B cell (primary cell): Measurements from ENCODE around the gene NKX1-1. TPM values are rescaled to one million over a fixed set of nuclear protein-coding genes. Genes with fewer than 3 reads are reported as not detected.

Source experiments
- ATAC-seq: fragments of 200-7000 bp; cut with Tn5 transposase; one replicate; pipeline ENCODE4 v1.10.0; 2021; ENCODE audit warnings: low read depth, mild to moderate bottlenecking, moderate number of reproducible peaks, moderate library complexity
- CTCF ChIA-PET: fragments of 350-600 bp; sonication (Branson Sonifier 250); formaldehyde crosslinking; loops from one replicate; lab custom pipeline; 2021; ENCODE audit warnings: antibody characterized with exemption, inconsistent platforms; lab: Charles Lee
- POLR2A ChIA-PET: fragments of 350-600 bp; sonication (Branson Sonifier 250); formaldehyde crosslinking; loops from one replicate; lab custom pipeline; 2021; ENCODE audit warnings: antibody characterized with exemption; lab: Charles Lee
- DNase-seq: peaks from one replicate; pipeline ENCODE4 v3.0.0; 2013
- H2AFZ ChIP-seq: 2 replicates; pipeline ENCODE4 v1.6.1; 2012; ENCODE audit warnings: mild to moderate bottlenecking, low read depth, low read length; ENCODE audit not compliant: insufficient read depth, poor library complexity, severe bottlenecking
- H3K27ac ChIP-seq, 2 donors: 1 replicate in 1 of 2; 2 replicates in 1 of 2; pipeline ENCODE4 v1.5.1; 2012 to 2013; ENCODE audit warnings: low read length in 2 of 2, mild to moderate bottlenecking in 2 of 2, moderate library complexity in 1 of 2
- H3K27me3 ChIP-seq, 4 experiments: fragments of 200-600 bp in 1 of 4; sonication (generic) in 1 of 4; replicated peaks in 1 of 4; 1 replicate in 2 of 4; 2 replicates in 2 of 4; pipeline versions ENCODE4 v1.6.1 to v1.7.0; 2013 to 2016; ENCODE audit warnings: low read length in 3 of 4, mild to moderate bottlenecking in 2 of 4, mixed read lengths in 1 of 4, moderate library complexity in 1 of 4; ENCODE audit not compliant: insufficient read depth in 4 of 4, control insufficient read depth in 3 of 4; ENCODE audit errors: control extremely low read depth in 1 of 4
- H3K36me3 ChIP-seq, 2 experiments: replicated peaks in 1 of 2; 1 replicate in 1 of 2; 2 replicates in 1 of 2; pipeline versions ENCODE4 v1.6.1 to v1.7.1; 2013; ENCODE audit warnings: low read length in 1 of 2; ENCODE audit not compliant: insufficient read depth in 2 of 2, control insufficient read depth in 1 of 2; ENCODE audit errors: control extremely low read depth in 1 of 2, extremely low read depth in 1 of 2
- H3K4me1 ChIP-seq, 2 donors: fragments of 200-600 bp in 1 of 2; sonication (generic) in 1 of 2; 1 replicate in 1 of 2; 2 replicates in 1 of 2; pipeline versions ENCODE4 v1.5.1 to v1.6.1; 2013 to 2017; ENCODE audit warnings: low read length in 2 of 2; ENCODE audit not compliant: control insufficient read depth in 2 of 2, insufficient read depth in 2 of 2
- H3K4me2 ChIP-seq: replicated peaks from 2 replicates; pipeline ENCODE3; 2012; ENCODE audit warnings: mild to moderate bottlenecking, low read depth, low read length; ENCODE audit not compliant: poor library complexity, severe bottlenecking
- H3K4me3 ChIP-seq, 5 experiments: fragments of 200-600 bp in 1 of 5; sonication (generic) in 1 of 5; 1 replicate in 3 of 5; 2 replicates in 2 of 5; pipeline versions ENCODE4 v1.5.1 to v1.7.0; 2011 to 2016; ENCODE audit warnings: low read length in 4 of 5, mild to moderate bottlenecking in 4 of 5, low read depth in 2 of 5, control low read depth in 1 of 5, moderate library complexity in 1 of 5; ENCODE audit not compliant: insufficient read depth in 1 of 5; ENCODE audit errors: control extremely low read depth in 1 of 5, extremely low read depth in 1 of 5
- H3K79me2 ChIP-seq: fragments of 200-600 bp; sonication (generic); one replicate; pipeline ENCODE4 v1.6.0; 2016; ENCODE audit warnings: low read length; ENCODE audit not compliant: control insufficient read depth, insufficient read depth
- H3K9ac ChIP-seq: fragments of 200-600 bp; sonication (generic); 2 replicates; pipeline ENCODE4 v1.6.1; 2017; ENCODE audit warnings: mild to moderate bottlenecking, low read length, moderate library complexity
- H3K9me3 ChIP-seq, 3 donors: one replicate each; pipeline versions ENCODE4 v1.6.1 to v1.7.1; 2013; ENCODE audit warnings: low read length in 2 of 3; ENCODE audit not compliant: control insufficient read depth in 2 of 3, insufficient read depth in 1 of 3; ENCODE audit errors: control extremely low read depth in 1 of 3
- H4K20me1 ChIP-seq: 2 replicates; pipeline ENCODE4 v1.6.0; 2012; ENCODE audit warnings: mild to moderate bottlenecking, low read length; ENCODE audit not compliant: insufficient read depth, control insufficient read depth, poor library complexity, severe bottlenecking
- H3K27ac Mint-ChIP-seq: one replicate; pipeline ENCODE4 v1.8.0; 2021; ENCODE audit warnings: mixed read lengths
- H3K27me3 Mint-ChIP-seq: one replicate; pipeline ENCODE4 v1.8.0; 2021; ENCODE audit warnings: mixed read lengths
- H3K4me1 Mint-ChIP-seq: one replicate; pipeline ENCODE4 v1.8.0; 2021; ENCODE audit warnings: mixed read lengths
- H3K4me3 Mint-ChIP-seq: one replicate; pipeline ENCODE4 v1.8.0; 2021; ENCODE audit warnings: mixed read lengths
- H3K9me3 Mint-ChIP-seq: one replicate; pipeline ENCODE4 v1.8.0; 2022; ENCODE audit warnings: mixed read lengths; ENCODE audit not compliant: insufficient read depth
- CTCF ChIP-seq: fragments of 200-600 bp; IDR thresholded peaks from one replicate; pipeline ENCODE4 v1.8.0; 2022; ENCODE audit warnings: antibody characterized with exemption, mild to moderate bottlenecking
- EZH2 ChIP-seq: IDR thresholded peaks from 2 replicates; pipeline ENCODE4 v1.6.1; 2012; ENCODE audit warnings: borderline replicate concordance, low read depth, mild to moderate bottlenecking, moderate library complexity, low read length; ENCODE audit not compliant: insufficient read depth, poor library complexity, severe bottlenecking
- WGBS: methylation state at CpG from one replicate; pipeline ENCODE4 v1.1.5; 2013; ENCODE audit warnings: missing lambda C conversion rate; ENCODE audit not compliant: insufficient coverage; 5-methylcytosine and 5-hydroxymethylcytosine counted together
- intact Hi-C: fragments of 100-400 bp; cut with micrococcal nuclease; formaldehyde crosslinking; loops from one replicate; pipeline ENCODE4 v1.10.0; 2022
- polyA plus RNA-seq: library from polyadenylated mRNA; depleted of rRNA; stranded (reverse); fragments of >200 nt; gene quantifications from 2 replicates; pipeline ENCODE4 v1.2.3, GENCODE V29; 2012
- total RNA-seq, 2 donors: library from RNA; stranded (reverse); fragments of 120-200 nt in 1 of 2; gene quantifications; 1 replicate in 1 of 2; 2 replicates in 1 of 2; pipeline versions ENCODE4 v1.2.3 to v1.2.4, GENCODE V29; 2013 to 2022

NKX1-1 gene
- total and polyA plus RNA-seq, 2 donors (not counting 1 experiment from before 2014, with no cell fraction given): not detected

DNA sequence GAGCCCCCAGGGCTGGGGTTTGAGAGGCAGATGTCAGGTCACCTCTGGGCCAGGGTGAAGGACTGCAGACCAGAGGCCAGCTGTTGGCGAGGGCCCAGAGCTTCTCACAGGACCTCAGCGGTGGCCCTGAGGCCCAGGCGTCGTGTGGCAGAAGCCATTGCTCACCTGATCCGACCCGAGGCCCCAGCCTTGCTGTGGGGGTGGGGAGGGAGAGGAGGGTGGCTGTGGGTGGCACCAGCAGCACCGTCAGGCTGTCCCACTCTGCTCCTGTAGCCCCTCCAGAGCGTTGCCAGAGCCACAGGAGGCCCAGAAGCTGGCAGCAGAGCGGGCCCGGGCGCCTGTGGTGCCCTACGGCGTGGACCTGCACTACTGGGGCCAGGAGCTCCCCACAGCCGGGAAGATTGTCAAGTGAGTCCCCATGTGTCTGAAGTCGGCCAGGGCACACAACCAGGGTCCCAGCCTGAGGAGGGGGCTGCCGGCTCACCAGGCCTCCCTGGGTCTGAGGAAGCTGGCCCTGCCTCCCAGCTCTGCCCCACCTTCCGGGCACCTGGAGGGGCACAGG lies 30.4 kb downstream of the NKX1-1 start:
- DNase-seq: no peak

More for the DNA sequence above, 30.4 kb downstream of the NKX1-1 start:
- POLR2A ChIA-PET: no interaction called here
- H3K27me3 ChIP-seq: no peaks in the 10 kb centered on the region
- no peak overlapping the region for H3K4me3 Mint-ChIP-seq
- no peak overlapping the region for H3K4me2 ChIP-seq
- H3K79me2 ChIP-seq: no peaks in the 10 kb centered on the region
- CTCF ChIA-PET: no interaction called here
- peaks cover 0 to 11% of the 10 kb centered on the region in 2 experiments for H3K36me3 ChIP-seq
- no peaks in the 10 kb centered on the region for H3K9me3 Mint-ChIP-seq
- no peak overlapping the region for H3K4me3 ChIP-seq
- no peak for ATAC-seq
- 95% methylated on average over 16 of the region's 17 CpGs for WGBS
- H3K9me3 ChIP-seq: peaks cover 0 to 4% (median 0%) of the 10 kb centered on the region in 3 donors
- TF ChIP-seq EZH2 (no peak), CTCF (no peak)
- no peak overlapping the region for H3K27ac ChIP-seq
- H3K27me3 Mint-ChIP-seq: no peaks in the 10 kb centered on the region
- H3K9ac ChIP-seq: no peak overlapping the region
- no peak overlapping the region for H3K27ac Mint-ChIP-seq
- intact Hi-C loops: no loop called here
- H4K20me1 ChIP-seq: no peaks in the 10 kb centered on the region
- no peak overlapping the region for H2AFZ ChIP-seq
- H3K4me1 ChIP-seq: no peaks in the 10 kb centered on the region
- H3K4me1 Mint-ChIP-seq: no peaks in the 10 kb centered on the region
